Esophagus squamous epithelium (tissue), 4 donors: ENCODE measurements around the gene DCUN1D1.

Experiments used
- CTCF ChIP-seq, 6 experiments: fragments of 450-650 bp in 4 of 6; fragments of 200-600 bp in 2 of 6; sonication (generic) in 2 of 6; IDR thresholded peaks; one replicate each; pipeline ENCODE4 v1.5.1; 2016 to 2019; ENCODE audit warnings: antibody characterized with exemption in 6 of 6, mild to moderate bottlenecking in 4 of 6, moderate library complexity in 4 of 6
- POLR2A ChIP-seq, 4 donors: fragments of 450-650 bp; IDR thresholded peaks; one replicate each; pipeline ENCODE4 v1.6.1; 2017; ENCODE audit warnings: antibody characterized with exemption in 4 of 4, mild to moderate bottlenecking in 4 of 4, moderate library complexity in 3 of 4

DNA sequence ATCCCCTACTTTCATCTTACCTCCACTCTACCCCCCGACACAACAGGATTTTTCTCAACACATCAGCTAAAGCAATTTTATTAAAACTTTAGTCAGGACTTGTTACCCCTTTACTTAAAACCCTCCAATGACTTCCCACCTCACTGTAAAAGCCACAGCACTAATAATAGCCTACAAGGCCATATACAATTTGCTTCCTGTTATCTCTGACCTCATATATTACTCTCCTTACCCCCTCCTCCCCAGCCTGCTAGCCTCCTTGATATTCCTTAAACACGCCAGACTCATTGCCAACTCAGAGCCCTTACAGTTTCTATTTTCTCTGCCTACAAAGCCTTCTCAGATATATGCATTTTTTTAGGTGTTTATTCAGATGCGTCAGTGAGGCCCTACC lies 54.4 kb downstream of the DCUN1D1 start:
- TF ChIP-seq POLR2A (IDR thresholded peaks at IDR 0.05) (no peak), CTCF (IDR thresholded peaks at IDR 0.05) (no peak)
